Measurements from ENCODE around the gene CPSF2.

- TF ChIP-seq SUZ12 (IDR thresholded peaks at IDR 0.05) (no peak), FOXM1 (IDR thresholded peaks at IDR 0.05; ENCODE audit: borderline replicate concordance) (no peak), TARDBP (IDR thresholded peaks at IDR 0.05) (no peak), SP1 (IDR thresholded peaks at IDR 0.05) (no peak), CTBP1 (IDR thresholded peaks at IDR 0.05; ENCODE audit: borderline replicate concordance) (no peak), FOXK2 (IDR thresholded peaks at IDR 0.05) (no peak), LEF1 (IDR thresholded peaks at IDR 0.05; ENCODE audit: borderline replicate concordance) (no peak), NFRKB (IDR thresholded peaks at IDR 0.05) (no peak), PKNOX1 (IDR thresholded peaks at IDR 0.05) (no peak), ELF4 (IDR thresholded peaks at IDR 0.05) (no peak), BHLHE40 (IDR thresholded peaks at IDR 0.05; ENCODE audit: borderline replicate concordance) (no peak), ARNT (IDR thresholded peaks at IDR 0.05) (no peak), FOXA1 (IDR thresholded peaks at IDR 0.05) (no peak)
Measured at GRCh38 chr14:92105073-92105892, 16.5 kb upstream of the CPSF2 start.
